ENCODE measurements around the gene ADORA1.

Gene ADORA1

DNA sequence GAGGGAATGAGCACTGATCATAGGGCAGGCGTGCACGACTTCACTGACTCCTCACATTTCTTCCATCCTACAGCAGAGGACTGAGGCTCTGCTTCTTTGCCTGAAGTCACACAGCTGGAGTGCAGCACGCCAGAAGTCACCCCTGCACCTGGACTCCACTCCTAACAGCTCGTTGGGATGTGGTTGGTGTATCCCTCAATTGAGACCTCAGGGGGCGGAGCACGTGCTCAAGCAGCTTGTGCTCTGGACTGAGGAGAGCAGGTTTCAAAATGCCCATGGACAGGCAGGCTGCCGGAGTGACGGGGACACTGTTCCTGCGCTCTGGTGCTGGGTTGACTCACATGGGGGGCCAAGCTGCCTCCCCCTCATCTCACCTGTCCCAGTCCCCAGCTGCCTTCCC, 88.0 kb downstream of the ADORA1 start:
- no peaks in the 10 kb centered on the region for H3K4me1 ChIP-seq (ENCODE audit: control insufficient read depth, insufficient read depth, low read length)
- no peak overlapping the region for H3K4me3 ChIP-seq (ENCODE audit: low read length)
- H3K27me3 ChIP-seq (ENCODE audit: control insufficient read depth, insufficient read depth, low read length): peaks cover 13% of the 10 kb centered on the region
- H3K36me3 ChIP-seq (ENCODE audit: control insufficient read depth, insufficient read depth, low read length): no peaks in the 10 kb centered on the region
- no peaks in the 10 kb centered on the region for H3K9me3 ChIP-seq (ENCODE audit: control insufficient read depth, low read length)
- H3K9ac ChIP-seq (ENCODE audit: low read length): no peak overlapping the region

GRCh38 chr1:203216274-203217138, 89.0 kb downstream of the ADORA1 start:
- H3K9ac ChIP-seq (ENCODE audit: low read length): no peak overlapping the region
- peaks cover 13% of the 10 kb centered on the region for H3K27me3 ChIP-seq (ENCODE audit: control insufficient read depth, insufficient read depth, low read length)
- H3K4me3 ChIP-seq (ENCODE audit: low read length): no peak overlapping the region
- no peaks in the 10 kb centered on the region for H3K36me3 ChIP-seq (ENCODE audit: control insufficient read depth, insufficient read depth, low read length)
- H3K9me3 ChIP-seq (ENCODE audit: control insufficient read depth, low read length): no peaks in the 10 kb centered on the region
- no peaks in the 10 kb centered on the region for H3K4me1 ChIP-seq (ENCODE audit: control insufficient read depth, insufficient read depth, low read length)
